B cell (primary cell): ENCODE measurements around the gene CBL.

ENCODE experiments used
- CTCF ChIP-seq: fragments of 200-600 bp; IDR thresholded peaks from one replicate; pipeline ENCODE4 v1.8.0; 2022; ENCODE audit warnings: antibody characterized with exemption, mild to moderate bottlenecking
- EZH2 ChIP-seq: IDR thresholded peaks from 2 replicates; pipeline ENCODE4 v1.6.1; 2012; ENCODE audit warnings: borderline replicate concordance, low read depth, mild to moderate bottlenecking, moderate library complexity, low read length; ENCODE audit not compliant: insufficient read depth, poor library complexity, severe bottlenecking

GRCh38 chr11:119175493-119176077 lies 30.6 kb upstream of the CBL start:
- TF ChIP-seq CTCF: no peak
- TF ChIP-seq EZH2: no peak
